LNCAP (cell line): ENCODE measurements around the gene PTDSS2.

ENCODE experiments used
- TF ChIP-seq, protein P1 (sequence below): fragments of 450-650 bp; IDR thresholded peaks from 2 replicates; pipeline ENCODE4 v1.5.1; 2017; ENCODE audit warnings: mild to moderate bottlenecking

PTDSS2 gene

DNA sequence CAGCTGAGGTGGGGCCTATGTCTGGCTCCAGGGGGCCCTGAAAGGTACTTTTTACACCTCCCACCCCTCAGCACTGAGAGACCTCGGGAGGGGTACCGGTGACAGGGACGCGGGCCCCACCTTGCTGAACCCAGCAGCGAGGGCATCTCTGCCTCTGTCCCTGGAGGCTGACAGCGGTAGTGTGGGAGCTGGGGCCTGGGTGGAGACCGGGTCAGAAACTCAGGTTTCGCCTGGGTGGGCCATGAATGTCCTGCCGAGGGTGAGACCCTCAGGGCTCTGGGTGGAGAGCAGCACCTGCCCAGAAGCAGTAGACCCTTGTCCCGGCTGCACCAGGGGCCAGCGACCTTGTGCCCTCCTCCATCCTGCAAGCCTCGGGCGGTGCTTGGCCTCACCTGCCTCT, 22.2 kb downstream of the PTDSS2 start:
- TF ChIP-seq, protein P1, sequence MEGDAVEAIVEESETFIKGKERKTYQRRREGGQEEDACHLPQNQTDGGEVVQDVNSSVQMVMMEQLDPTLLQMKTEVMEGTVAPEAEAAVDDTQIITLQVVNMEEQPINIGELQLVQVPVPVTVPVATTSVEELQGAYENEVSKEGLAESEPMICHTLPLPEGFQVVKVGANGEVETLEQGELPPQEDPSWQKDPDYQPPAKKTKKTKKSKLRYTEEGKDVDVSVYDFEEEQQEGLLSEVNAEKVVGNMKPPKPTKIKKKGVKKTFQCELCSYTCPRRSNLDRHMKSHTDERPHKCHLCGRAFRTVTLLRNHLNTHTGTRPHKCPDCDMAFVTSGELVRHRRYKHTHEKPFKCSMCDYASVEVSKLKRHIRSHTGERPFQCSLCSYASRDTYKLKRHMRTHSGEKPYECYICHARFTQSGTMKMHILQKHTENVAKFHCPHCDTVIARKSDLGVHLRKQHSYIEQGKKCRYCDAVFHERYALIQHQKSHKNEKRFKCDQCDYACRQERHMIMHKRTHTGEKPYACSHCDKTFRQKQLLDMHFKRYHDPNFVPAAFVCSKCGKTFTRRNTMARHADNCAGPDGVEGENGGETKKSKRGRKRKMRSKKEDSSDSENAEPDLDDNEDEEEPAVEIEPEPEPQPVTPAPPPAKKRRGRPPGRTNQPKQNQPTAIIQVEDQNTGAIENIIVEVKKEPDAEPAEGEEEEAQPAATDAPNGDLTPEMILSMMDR, result no peak

- TF ChIP-seq, protein P1, result no peak
Measured at GRCh38 chr11:472816-473215, 22.7 kb downstream of the PTDSS2 start.

DNA sequence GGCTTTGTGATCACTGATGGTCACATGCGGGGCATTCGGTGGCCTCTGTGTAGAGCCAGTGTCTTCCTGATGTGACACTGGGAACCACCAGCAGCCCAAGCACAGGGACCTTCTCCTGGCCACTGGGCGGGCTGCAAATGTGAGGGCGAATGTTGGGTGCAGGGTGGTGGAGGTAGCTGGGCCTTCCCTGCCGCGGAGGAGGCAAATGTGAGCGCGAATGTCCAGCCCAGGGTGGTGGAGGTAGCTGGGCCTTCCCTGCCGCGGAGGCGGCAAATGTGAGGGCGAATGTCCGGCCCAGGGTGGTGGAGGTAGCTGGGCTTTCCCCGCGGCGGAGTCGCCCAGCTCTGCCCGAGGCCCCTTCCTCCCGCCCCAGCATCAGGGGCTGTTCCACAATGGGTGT, 23.3 kb downstream of the PTDSS2 start:
- TF ChIP-seq, protein P1, result no peak

DNA sequence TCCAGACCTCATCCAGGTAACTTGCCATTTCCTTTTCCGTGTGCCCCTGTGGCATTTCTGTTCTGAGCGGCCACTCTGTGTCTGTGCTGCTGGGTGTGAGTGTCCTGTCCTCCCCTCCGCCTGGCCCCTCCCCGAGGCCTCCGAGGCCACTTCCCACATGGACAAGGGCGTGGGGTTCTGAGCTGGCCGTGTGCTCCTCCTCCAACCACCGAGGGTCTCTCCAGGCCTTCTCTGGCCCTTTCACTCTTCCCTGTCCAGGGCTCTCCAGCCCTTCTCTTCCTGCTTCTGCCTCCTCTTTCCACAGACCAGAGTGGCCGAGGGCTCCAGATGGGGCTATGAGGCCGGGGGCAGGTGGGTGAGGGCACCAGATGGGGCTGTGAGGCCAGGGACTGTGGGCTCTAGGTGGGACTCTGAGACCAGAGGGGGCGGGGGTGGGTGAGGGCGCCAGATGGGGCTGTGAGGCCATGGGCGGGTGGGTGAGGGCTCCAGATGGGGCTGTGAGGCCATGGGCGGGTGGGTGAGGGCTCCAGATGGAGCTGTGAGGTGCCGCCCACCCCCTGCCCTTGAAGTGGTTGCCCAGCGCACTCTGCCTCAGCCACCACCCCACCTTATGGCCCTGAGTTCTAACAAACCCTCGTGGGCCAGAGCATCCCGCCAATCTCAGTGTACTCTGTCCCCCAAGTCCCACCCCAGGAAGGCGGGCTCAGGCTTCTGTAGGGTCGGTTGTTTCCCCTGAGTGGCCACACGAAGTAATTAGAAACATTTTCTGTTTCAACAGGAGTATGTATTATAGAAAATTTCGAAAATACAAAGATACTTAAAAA, 24.1 kb downstream of the PTDSS2 start:
- TF ChIP-seq, protein P1, result no peak

- TF ChIP-seq, protein P1, result no peak
Measured at GRCh38 chr11:474914-475506, 24.9 kb downstream of the PTDSS2 start.

- TF ChIP-seq, protein P1, result no peak
Measured at GRCh38 chr11:475941-476340, 25.9 kb downstream of the PTDSS2 start.

GRCh38 chr11:476416-476815, 26.3 kb downstream of the PTDSS2 start:
- TF ChIP-seq, protein P1, result no peak
